ENCODE measurements around the gene FAR2.
"Not testable (repeated sequence)": the region's sequence is repeated elsewhere in the genome, so short reads cannot be mapped to it uniquely, and the experiment has no call there.

FAR2 gene

DNA sequence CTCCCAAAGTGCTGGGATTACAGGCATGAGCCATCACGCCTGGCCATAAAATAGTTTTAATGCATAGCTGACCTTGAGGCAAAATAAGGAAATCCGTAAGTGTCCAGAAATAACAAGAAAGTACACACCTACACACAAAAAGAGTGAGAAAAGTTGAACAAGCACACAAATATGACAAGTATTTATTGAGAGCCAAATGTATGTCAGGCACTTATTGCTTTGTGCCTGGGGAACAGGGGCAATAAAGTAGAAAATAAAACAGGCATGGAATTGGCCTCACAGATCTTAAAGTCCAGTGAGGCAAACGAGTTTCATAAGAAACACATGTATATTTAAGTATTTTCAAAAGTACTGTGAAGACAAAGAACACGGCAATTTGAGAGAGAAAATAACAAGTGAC is 128.2 kb downstream of the FAR2 start:
- no peak for DNase-seq

DNA sequence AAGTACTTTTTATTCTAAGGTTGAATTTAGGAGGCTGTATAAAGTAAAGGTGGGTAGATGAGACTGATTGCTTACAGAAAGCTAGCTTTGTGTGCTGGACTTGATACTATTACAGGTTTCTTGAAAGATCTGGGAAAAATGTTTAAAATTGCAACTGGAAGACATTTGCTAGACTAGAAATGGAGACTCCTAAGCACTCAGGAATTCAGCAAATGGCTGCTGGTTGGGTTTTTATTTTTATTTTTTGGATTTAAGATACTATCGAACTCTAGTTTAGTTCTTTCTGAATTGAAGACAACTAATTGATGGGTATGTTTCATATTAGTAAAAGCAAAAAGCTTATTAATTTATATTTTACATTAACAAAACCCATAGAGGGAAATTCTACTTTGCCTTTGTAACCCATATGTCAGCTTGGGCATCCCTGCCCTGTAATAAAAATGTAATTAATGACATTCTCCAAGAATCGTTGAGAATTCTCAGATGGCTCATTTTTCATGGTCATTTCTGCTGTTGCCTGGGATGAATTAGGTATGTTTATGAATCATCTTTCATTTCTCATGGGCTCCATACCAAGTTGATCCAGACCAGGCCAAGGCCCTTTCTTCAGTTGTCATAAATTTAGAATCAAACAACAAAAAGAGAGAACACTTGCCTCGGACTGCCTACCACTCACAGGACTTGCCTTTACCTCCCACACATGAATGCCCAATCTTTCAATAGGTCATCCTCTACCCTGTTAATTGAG is 129.8 kb downstream of the FAR2 start:
- no peak for DNase-seq

DNA sequence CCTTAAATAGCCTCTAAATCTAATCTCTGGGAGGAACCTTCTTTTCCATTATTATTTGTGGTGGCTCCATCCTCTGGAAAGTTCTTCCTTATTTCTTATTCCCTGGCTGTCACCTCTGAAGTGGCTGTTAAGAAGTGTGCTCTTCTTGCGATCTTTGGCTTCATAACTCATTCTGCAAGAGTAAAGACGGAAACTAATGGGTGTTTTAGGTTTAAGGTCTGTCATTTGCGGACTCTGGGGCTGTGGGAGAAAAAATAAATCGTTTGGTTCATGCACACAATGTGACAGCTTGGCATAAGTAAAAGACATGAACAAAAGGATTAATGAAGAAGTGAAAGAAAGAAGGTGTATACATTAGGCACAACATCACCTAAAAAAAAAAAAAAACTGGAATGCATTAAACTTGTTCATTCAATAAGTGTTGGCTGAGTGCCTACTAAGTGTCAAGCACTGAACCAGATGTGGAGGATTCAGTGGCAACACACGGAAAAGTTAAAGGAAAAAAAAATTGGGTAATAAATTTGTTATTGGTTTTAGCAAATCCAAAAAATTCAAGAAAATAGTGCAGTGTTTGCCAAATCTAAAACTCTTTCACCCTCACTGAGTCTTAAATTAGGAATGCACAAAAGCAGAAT is 132.4 kb downstream of the FAR2 start:
- DNase-seq = no peak

DNA sequence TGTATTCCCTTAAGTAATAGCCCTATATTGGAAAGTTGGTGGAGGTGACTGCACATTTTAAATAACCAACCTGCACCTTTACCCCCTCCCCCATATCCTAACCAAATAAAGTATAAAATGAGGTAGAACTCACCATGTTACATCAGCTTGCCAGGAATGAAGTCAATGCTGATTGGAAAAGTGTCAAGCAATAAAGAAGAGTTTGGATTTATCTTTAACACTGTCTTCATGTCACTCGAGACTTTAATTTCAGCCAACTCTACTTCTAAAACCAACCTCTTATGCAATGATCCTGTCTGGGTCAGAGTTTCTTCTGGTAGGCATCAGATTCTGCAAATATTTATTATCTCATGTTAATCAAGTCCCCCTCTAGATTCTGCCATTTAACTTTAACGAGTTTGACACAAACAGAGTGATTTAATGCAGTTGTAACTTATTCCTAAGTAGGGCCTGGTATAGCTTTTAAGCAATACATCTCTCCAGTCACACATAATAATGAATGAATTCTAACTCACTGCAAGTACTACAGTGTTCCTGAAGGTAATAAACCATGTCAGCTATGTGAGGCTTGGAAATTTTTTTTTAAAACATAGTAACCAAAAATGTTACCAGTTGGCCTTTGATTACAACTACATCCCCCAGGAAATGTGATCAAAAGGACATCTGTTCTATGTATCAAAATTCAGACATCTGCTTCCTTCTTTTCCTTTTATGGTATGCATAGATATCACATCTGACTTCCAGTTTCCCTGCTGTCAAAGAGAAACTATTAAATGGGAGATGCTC is 133.1 kb downstream of the FAR2 start:
- DNase-seq = no peak

DNA sequence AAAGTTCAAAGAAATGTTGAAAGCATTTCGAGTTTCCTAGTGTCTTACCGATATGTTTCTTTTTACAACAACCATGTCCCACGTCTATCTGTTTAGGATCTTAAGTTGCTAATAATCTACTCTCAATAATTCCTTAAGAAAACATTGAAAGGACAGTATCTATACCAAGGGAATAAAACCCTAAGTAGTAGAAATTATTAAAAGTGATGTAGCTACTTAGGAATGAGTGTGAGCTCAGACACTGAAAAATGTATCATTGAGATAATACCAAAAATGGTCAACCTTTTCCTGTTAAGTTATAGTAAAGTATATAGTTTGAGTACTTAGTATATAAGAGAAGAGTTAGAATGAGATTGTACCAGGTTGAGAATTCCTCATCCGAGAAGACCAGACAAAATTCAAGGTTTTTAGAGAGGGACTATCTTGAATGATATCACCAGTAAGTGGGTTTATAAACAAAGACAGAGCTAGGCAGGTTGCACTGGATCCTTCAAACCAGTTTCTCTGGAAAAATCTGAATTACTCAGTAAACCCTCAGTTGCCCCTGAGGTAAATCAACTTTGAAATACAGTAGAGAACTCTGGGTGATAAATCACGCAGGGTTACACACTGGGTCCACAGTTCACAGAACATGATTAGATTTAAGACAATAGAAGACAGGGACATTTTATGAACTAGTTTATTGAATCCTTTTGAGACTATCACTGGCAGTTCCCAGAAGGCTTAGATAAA is 135.1 kb downstream of the FAR2 start:
- DNase-seq = no peak

DNA sequence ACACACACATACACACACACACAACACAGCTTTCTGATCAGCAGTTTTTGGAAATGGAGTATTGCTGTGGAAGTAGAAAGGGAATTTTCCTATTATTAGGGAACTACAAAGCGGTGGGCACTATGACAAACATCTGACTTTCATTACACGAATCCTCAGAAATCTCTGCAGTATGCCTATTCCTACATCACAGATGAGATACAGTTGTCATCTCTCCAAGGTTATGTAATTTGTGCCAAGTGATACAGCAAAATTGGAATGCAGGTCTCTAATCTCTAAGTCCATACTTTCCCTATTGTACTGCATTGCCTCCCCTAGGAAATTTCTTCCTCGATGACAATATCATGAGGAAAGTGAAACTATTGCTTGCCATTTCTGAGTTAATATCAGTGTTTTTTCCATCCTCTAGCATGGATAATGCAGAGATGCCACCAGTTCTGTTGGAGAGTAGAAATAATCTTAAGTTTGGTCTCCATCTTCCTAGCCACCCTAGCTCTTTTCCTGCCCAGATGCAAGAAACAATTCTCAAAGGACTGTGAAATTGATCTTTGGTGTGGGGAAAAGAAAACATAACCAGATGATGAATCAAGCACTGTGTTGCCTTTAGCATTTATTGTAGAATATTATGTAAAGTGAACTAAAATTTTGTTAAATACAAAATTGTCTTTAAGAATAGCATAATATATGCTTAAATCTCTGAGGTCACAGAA is 137.2 kb downstream of the FAR2 start:
- no peak for DNase-seq

DNA sequence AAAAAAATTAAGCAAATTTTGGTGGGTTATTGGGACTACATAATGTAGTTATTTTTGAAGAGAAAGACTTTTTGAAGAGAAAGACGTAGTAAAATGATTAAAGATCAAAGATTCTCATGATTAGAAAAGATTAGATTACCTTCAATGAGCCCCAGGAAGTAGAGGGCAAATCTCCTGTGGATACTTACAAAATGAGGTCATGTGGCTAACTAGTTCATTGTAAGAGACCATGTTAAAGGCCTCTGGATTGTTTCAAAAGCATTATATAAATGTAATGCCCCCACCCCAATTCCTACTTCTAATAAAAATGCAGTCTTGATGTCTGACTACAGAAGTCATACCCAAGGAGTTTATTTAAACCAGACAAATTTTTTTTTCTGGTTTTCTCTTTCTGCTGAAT is 138.5 kb downstream of the FAR2 start:
- no peak for DNase-seq

DNA sequence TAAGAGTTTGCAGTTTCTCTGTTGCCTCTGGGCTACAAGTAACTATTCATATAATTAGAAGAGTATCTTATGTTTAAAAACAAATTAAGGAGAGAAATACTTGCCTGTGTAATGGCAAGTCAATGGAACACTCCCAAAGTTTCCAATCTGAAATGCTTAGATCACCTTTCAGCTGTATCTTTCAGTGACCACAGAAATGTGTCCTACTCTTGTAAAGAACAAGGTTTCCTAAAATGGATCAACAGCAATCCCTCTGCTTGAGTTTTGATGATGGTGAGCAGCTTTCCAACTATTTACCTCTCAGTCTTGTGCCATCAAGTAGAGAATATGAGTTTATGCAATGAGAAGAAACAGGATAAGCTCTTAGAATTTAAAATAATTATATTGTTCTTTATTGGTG is 139.0 kb downstream of the FAR2 start:
- no peak for DNase-seq

DNA sequence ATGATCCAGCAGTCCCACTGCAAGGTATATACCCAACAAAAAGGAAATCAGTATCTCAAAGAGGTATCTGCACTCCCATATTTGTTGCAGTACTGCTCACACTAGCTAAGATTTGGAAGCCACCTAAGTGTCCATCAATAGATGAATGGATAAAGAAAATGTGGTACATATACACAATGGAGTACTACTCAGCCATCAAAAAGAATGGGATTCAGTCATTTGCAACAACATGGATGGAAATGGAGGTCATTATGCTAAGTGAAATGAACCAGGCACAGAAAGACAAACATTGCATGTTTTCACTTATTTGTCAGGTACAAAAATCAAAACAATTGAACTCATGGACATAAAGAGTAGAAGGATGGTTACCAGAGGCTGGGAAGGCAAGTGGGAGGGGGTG is 141.4 kb downstream of the FAR2 start:
- DNase-seq = not testable (repeated sequence)

GRCh38 chr12:29291226-29291625 is 142.1 kb downstream of the FAR2 start:
- DNase-seq = no peak

DNA sequence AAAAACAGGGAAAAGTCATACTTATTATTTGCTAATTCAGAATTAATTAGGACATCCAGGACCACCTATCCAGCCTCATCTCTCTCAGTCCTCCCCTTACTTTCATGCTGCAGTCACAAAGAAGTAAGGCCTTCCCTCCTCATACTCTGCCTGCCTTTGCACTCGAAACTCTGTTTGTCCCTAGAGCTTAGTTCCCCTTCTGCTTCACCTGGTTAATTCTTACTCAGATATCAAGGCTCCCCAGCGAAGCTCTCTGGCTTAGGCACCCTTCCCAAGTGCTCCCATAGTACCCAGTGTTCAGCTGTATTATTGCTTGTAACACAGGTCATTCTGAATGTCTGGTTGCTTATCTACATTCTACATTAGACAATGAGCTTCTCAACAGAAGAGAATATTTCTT is 150.6 kb downstream of the FAR2 start:
- DNase-seq = no peak

- DNase-seq = no peak
Measured at GRCh38 chr12:29301114-29301513, 152.0 kb downstream of the FAR2 start.

DNA sequence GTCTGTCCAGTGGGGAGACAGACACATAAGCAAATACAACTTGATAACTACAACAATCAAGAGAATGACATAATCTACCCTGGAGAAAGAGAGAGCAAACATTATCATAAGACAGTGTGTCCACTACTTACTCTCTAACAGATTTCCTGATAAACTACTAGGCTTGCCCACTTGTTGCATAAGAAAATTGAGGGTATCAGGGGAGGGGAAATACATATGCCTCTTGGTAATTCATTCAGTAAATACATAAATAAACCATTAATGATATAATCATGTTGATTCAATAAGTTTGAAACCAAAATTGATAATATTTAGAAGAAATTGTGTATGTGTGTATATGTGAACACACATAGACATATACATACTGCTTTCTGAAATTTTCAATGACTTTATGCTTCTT is 155.3 kb downstream of the FAR2 start:
- DNase-seq = no peak

DNA sequence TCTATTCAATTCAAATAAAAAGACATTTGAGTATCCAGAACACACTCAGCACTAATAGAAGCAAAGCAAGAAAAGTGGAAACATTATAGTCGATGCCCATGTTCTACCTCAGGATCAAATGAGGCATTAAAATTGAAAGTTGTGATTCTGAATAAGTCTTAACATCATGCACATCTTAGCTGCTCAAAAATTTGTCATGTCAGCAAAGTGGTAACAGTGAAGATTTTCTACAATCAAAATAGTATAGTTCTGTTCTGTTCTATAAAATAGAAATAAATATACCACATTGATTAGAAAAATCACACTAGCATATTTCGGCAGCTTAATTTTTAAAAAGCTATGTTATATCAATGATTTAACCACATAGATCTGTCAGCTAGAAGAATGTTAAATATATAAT is 157.2 kb downstream of the FAR2 start:
- DNase-seq = no peak

DNA sequence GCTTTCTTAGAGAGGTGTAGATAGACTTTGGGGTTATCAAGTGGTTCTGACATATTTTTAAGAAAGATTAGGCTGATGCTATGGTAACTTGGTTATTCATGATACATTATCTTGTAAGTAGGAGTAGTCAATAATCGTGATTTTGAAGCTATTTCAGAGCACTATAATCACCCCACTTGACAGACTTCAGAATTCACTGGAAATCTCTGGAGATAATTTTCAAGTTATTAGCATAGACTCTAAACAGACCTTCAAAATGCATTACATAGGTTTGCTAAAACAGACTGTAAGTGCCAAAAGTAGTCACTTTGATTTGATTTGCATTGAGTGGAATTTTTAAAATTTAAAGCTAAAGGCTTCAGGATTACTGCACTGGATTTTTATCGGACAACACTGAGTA is 157.6 kb downstream of the FAR2 start:
- DNase-seq = no peak

- no peak for DNase-seq
Measured at GRCh38 chr12:29309320-29309902, 160.3 kb downstream of the FAR2 start.

DNA sequence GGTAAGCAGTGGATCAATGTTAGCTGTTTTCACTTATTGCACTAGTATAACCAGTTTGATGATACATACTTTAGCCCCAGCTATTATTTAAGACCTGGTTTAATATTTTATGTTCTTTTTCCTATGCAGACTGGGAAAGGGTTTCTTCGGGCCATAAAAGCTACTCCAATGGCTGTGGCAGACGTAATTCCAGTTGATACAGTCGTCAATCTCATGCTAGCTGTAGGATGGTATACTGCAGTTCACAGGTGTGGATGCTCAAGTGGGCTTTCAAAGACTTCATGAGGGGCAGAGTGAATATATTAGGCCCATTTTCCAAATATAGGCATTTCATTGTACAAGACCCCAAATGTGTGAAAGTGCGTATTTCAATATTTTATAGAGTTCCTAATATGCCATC is 161.8 kb downstream of the FAR2 start:
- no peak for DNase-seq

- DNase-seq = peak in 32 of 56 donors; percentile 1 to 74 (median 23)
Measured at GRCh38 chr12:29314416-29314815, 165.3 kb downstream of the FAR2 start.

DNA sequence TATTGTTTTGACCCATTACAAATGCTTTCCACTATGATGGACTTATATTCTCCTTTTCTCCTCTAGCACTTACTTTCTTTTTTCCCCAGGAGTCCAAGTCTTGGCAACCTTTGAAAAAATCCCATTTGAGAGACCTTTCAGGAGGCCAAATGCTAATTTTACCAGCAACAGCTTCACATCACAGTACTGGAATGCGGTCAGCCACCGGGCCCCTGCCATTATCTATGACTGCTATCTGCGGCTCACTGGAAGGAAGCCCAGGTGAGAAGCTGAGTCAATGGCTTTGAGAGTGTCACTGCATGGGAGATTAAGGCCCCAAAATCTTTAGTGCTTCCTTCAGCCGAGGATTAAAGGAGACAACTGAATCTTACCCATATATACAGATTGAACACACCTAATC is 167.7 kb downstream of the FAR2 start:
- DNase-seq = peak in 6 of 56 donors; percentile 4 to 39 (median 10)

DNA sequence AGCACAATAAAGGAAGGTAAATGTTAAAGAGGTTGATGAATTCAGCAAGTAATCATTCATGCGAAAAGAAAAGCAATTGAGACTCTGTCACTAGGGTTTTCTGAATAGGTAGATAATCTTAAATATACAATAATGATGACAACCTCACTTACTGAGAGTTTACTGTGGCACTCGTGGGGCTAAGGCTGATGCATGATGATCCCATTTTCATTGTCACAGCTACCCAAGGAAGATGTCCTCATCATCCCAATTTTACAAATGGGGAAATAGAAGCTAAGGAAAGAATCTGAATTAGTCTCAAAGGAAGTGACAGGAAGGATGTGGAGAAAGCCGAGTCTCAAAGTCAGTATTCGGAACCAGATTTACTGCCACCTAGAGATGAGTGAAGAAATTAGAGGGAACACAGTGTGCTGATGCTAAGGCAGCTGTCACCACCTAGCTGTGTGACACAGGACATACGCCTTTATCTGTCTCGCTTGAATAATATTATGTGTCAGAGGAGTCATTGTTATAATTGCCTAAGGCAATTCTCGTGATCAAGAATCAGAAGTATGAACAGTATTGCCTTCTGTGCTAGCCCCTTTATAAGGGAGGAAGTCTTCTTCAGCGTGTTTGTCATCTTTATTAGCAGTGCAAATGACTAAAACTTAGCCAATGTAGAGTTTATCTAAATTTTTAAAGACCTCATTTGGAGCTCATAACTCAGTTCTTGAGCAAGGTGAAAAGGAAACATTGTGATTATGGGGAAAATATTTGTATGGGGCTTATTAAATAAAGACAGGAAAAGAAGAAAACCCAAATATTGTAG is 168.7 kb downstream of the FAR2 start:
- DNase-seq = peak in 40 of 56 donors; percentile 4 to 85 (median 44)

Measured in nucleus accumbens (tissue), 56 donors.